ENCODE measurements around the gene SETMAR. TPM values are rescaled to one million over a fixed set of nuclear protein-coding genes. Genes with fewer than 3 reads are reported as not detected.
"Not testable (repeated sequence)": the region's sequence is repeated elsewhere in the genome, so short reads cannot be mapped to it uniquely, and the experiment has no call there.

Gene SETMAR
- total RNA-seq: 11.4 and 12.4 TPM in 2 replicates

- intact Hi-C loops (cut with micrococcal nuclease): loop anchor here (1.0 to 10.0 kb wide), 15 partner anchors 48 to 1176 kb away; partner anchors contain the start of genes ARL8B, CRBN, EDEM1 and ITPR1
These were observed at the start of gene SETMAR for GRCh38 chr3:4303187-4304123. Gene SETMAR (plus strand): TSS chr3:4303369. CDS start chr3:4303371, 2 bp downstream.

- intact Hi-C loops (cut with micrococcal nuclease): no loop called here
These were observed 41.8 kb upstream of the SETMAR start for GRCh38 chr3:4261406-4261805.

GRCh38 chr3:4264040-4264439 lies 39.1 kb upstream of the SETMAR start:
- intact Hi-C loops (cut with micrococcal nuclease): no loop called here

- intact Hi-C loops (cut with micrococcal nuclease): loop anchor here (1.0 kb wide), 1 partner anchor 1070 kb away; no protein-coding TSS in a partner anchor
These were observed 32.4 kb upstream of the SETMAR start for GRCh38 chr3:4270720-4271119.

GRCh38 chr3:4271834-4272233 lies 31.3 kb upstream of the SETMAR start:
- intact Hi-C loops (cut with micrococcal nuclease): loop anchor here (1.0 kb wide), 1 partner anchor 1072 kb away; no protein-coding TSS in a partner anchor

GRCh38 chr3:4279516-4280105 lies 23.6 kb upstream of the SETMAR start:
- intact Hi-C loops (cut with micrococcal nuclease): no loop called here

GRCh38 chr3:4281991-4282390 lies 21.2 kb upstream of the SETMAR start:
- intact Hi-C loops (cut with micrococcal nuclease): no loop called here

- intact Hi-C loops (cut with micrococcal nuclease): no loop called here
These were observed 18.3 kb upstream of the SETMAR start for GRCh38 chr3:4284865-4285264.

GRCh38 chr3:4289044-4289443 lies 14.1 kb upstream of the SETMAR start:
- intact Hi-C loops (cut with micrococcal nuclease): no loop called here

GRCh38 chr3:4290272-4290893 lies 12.8 kb upstream of the SETMAR start:
- intact Hi-C loops (cut with micrococcal nuclease): loop anchor here (1.0 to 5.0 kb wide), 2 partner anchors 293 to 1090 kb away; no protein-coding TSS in a partner anchor

- intact Hi-C loops (cut with micrococcal nuclease): loop anchor here (5.0 kb wide), 1 partner anchor 295 kb away; no protein-coding TSS in a partner anchor
These were observed 10.9 kb upstream of the SETMAR start for GRCh38 chr3:4292301-4292700.

- intact Hi-C loops (cut with micrococcal nuclease): loop anchor here (5.0 kb wide), 1 partner anchor 297 kb away; no protein-coding TSS in a partner anchor
These were observed 8.4 kb upstream of the SETMAR start for GRCh38 chr3:4294616-4295327.

- intact Hi-C loops (cut with micrococcal nuclease): not testable (repeated sequence)
These were observed 6.7 kb upstream of the SETMAR start for GRCh38 chr3:4296454-4296853.

GRCh38 chr3:4297486-4297885 lies 5.7 kb upstream of the SETMAR start:
- intact Hi-C loops (cut with micrococcal nuclease): no loop called here

GRCh38 chr3:4302747-4303146 lies 422 bp upstream of the SETMAR start:
- intact Hi-C loops (cut with micrococcal nuclease): loop anchor here (1.0 to 10.0 kb wide), 15 partner anchors 49 to 1175 kb away; partner anchors contain the start of genes ARL8B, CRBN, EDEM1 and ITPR1

- intact Hi-C loops (cut with micrococcal nuclease): loop anchor here (10.0 kb wide), 1 partner anchor 600 kb away; no protein-coding TSS in a partner anchor
These were observed 2.0 kb downstream of the SETMAR start for GRCh38 chr3:4305210-4305609.

GRCh38 chr3:4306091-4306490 lies 2.9 kb downstream of the SETMAR start:
- intact Hi-C loops (cut with micrococcal nuclease): loop anchor here (10.0 kb wide), 1 partner anchor 599 kb away; no protein-coding TSS in a partner anchor

- intact Hi-C loops (cut with micrococcal nuclease): loop anchor here (10.0 kb wide), 1 partner anchor 598 kb away; no protein-coding TSS in a partner anchor
These were observed 3.7 kb downstream of the SETMAR start for GRCh38 chr3:4306860-4307259.

- intact Hi-C loops (cut with micrococcal nuclease): loop anchor here (10.0 kb wide), 1 partner anchor 595 kb away; no protein-coding TSS in a partner anchor
These were observed 6.4 kb downstream of the SETMAR start for GRCh38 chr3:4309491-4310128.

- intact Hi-C loops (cut with micrococcal nuclease): no loop called here
These were observed 7.8 kb downstream of the SETMAR start for GRCh38 chr3:4310971-4311370.

Measured in T-helper 1 cell treated with Interleukin-12 subunit alpha and Interleukin-12 subunit beta and Interleukin-4 antibody, amounts not matched to agents 30 ng/mL and 1 ng/mL, for 36 hours (primary cell).